ENCODE data around the gene FSHR. TPM values are rescaled to one million over a fixed set of nuclear protein-coding genes. Genes with fewer than 3 reads are reported as not detected.

FSHR gene
- total RNA-seq: not detected in 2 replicates

GRCh38 chr2:49154140-49154539 lies at the start of gene FSHR:
TSS of gene FSHR (minus strand) at chr2:49154515. CDS start at chr2:49154417, 98 bp downstream.

Small RNA genes within 50 kb of the gene (small RNA-seq; reads per million reads assigned to genes)
- not detected for gene MIR548BA
